HG02623 (cell line): ENCODE measurements around the gene PACRG.

ENCODE experiments used
- ATAC-seq: cut with Tn5 transposase; IDR thresholded peaks from one replicate; pipeline ENCODE4 v1.9.1; 2021; ENCODE audit warnings: moderate library complexity; ENCODE audit not compliant: unreplicated experiment

PACRG gene

GRCh38 chr6:163229050-163229449 lies 501.3 kb downstream of the PACRG start:
- ATAC-seq = no peak

- no peak for ATAC-seq
Observed at GRCh38 chr6:163230901-163231300, 503.1 kb downstream of the PACRG start.

GRCh38 chr6:163231356-163232014 lies 503.7 kb downstream of the PACRG start:
- no peak for ATAC-seq

- ATAC-seq = no peak
Observed at GRCh38 chr6:163232015-163232523, 504.3 kb downstream of the PACRG start.

GRCh38 chr6:163232649-163233048 lies 504.9 kb downstream of the PACRG start:
- no peak for ATAC-seq

GRCh38 chr6:163237110-163237509 lies 509.3 kb downstream of the PACRG start:
- no peak for ATAC-seq

GRCh38 chr6:163239572-163240340 lies 512.0 kb downstream of the PACRG start:
- no peak for ATAC-seq

- no peak for ATAC-seq
Observed at GRCh38 chr6:163240556-163240955, 512.8 kb downstream of the PACRG start.

GRCh38 chr6:163241683-163242082 lies 513.9 kb downstream of the PACRG start:
- ATAC-seq = no peak

- no peak for ATAC-seq
Observed at GRCh38 chr6:163243083-163243482, 515.3 kb downstream of the PACRG start.

- ATAC-seq = no peak
Observed at GRCh38 chr6:163243692-163244589, 516.2 kb downstream of the PACRG start.

- no peak for ATAC-seq
Observed at GRCh38 chr6:163248051-163248450, 520.3 kb downstream of the PACRG start.

GRCh38 chr6:163249651-163250101 lies 521.9 kb downstream of the PACRG start:
- no peak for ATAC-seq

- ATAC-seq = no peak
Observed at GRCh38 chr6:163250116-163250515, 522.3 kb downstream of the PACRG start.

GRCh38 chr6:163252061-163252591 lies 524.4 kb downstream of the PACRG start:
- ATAC-seq = no peak

- no peak for ATAC-seq
Observed at GRCh38 chr6:163253556-163254213, 525.9 kb downstream of the PACRG start.

- no peak for ATAC-seq
Observed at GRCh38 chr6:163254341-163254835, 526.6 kb downstream of the PACRG start.

GRCh38 chr6:163255265-163255664 lies 527.5 kb downstream of the PACRG start:
- ATAC-seq = no peak

GRCh38 chr6:163259689-163260088 lies 531.9 kb downstream of the PACRG start:
- no peak for ATAC-seq
